Esophagus muscularis mucosa (tissue), 3 donors: ENCODE data around the gene VSX1.

Experiments used
- POLR2A ChIP-seq: fragments of 450-650 bp; IDR thresholded peaks from one replicate; pipeline ENCODE4 v1.6.1; 2017; ENCODE audit warnings: antibody characterized with exemption, moderate library complexity, mild to moderate bottlenecking, low read depth
- POLR2AphosphoS5 ChIP-seq, 2 donors: sonication (generic); formaldehyde crosslinking; IDR thresholded peaks; one replicate each; pipeline ENCODE4 v1.6.1; 2017; ENCODE audit warnings: antibody characterized with exemption in 2 of 2
- TF ChIP-seq, protein P1 (sequence below), 3 experiments: fragments of 200-600 bp in 2 of 3; fragments of 450-650 bp in 1 of 3; sonication (generic) in 2 of 3; IDR thresholded peaks; one replicate each; pipeline ENCODE4 v1.5.1; 2017 to 2019; ENCODE audit warnings: antibody characterized with exemption in 3 of 3, mild to moderate bottlenecking in 2 of 3, moderate library complexity in 1 of 3

DNA sequence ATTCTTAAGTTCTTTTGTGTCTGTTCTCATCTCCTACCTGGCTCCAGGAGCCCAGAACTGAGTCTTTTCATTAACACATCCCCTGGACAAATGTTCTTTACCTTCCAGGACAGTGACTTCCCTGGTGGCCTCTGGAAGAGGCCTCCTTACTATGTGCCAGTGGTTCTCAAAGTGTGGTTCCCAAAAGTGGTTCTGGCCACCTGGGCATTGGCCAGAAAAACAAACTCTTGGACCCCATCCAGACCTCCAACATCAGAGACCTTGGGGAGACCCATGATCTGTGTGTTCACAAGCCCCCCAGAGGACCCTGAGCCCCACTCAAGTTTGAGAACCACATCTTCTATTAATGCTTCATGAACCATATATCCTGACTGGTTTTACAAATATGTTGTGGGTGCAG is 7.2 kb upstream of the VSX1 start:
- TF ChIP-seq POLR2AphosphoS5 (IDR thresholded peaks at IDR 0.05) (no peak), POLR2A (no peak)
- TF ChIP-seq, protein P1, sequence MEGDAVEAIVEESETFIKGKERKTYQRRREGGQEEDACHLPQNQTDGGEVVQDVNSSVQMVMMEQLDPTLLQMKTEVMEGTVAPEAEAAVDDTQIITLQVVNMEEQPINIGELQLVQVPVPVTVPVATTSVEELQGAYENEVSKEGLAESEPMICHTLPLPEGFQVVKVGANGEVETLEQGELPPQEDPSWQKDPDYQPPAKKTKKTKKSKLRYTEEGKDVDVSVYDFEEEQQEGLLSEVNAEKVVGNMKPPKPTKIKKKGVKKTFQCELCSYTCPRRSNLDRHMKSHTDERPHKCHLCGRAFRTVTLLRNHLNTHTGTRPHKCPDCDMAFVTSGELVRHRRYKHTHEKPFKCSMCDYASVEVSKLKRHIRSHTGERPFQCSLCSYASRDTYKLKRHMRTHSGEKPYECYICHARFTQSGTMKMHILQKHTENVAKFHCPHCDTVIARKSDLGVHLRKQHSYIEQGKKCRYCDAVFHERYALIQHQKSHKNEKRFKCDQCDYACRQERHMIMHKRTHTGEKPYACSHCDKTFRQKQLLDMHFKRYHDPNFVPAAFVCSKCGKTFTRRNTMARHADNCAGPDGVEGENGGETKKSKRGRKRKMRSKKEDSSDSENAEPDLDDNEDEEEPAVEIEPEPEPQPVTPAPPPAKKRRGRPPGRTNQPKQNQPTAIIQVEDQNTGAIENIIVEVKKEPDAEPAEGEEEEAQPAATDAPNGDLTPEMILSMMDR (IDR thresholded peaks at IDR 0.05), result no peak
